Trophoblast cell (in vitro differentiated cells and primary cell): ENCODE data around the gene PGA5.

Source experiments
- DNase-seq, 2 donors: peaks; one replicate each; pipeline ENCODE4 v3.0.0-alpha.2; 2016
- H2AFZ ChIP-seq: 2 replicates; pipeline ENCODE4 v1.6.1; 2013; ENCODE audit warnings: low read length, moderate library complexity, mild to moderate bottlenecking; ENCODE audit not compliant: insufficient read depth, poor library complexity
- H2AK5ac ChIP-seq: 2 replicates; pipeline ENCODE4 v1.6.1; 2013; ENCODE audit warnings: mild to moderate bottlenecking, low read length
- H2BK120ac ChIP-seq: 2 replicates; pipeline ENCODE4 v1.6.1; 2013; ENCODE audit warnings: low read length, mild to moderate bottlenecking, moderate library complexity; ENCODE audit not compliant: insufficient read depth, poor library complexity
- H2BK12ac ChIP-seq: 2 replicates; pipeline ENCODE4 v1.6.1; 2013; ENCODE audit warnings: mild to moderate bottlenecking, low read length, moderate library complexity
- H2BK5ac ChIP-seq: 2 replicates; pipeline ENCODE4 v1.6.1; 2013; ENCODE audit warnings: low read length, low read depth, moderate library complexity, mild to moderate bottlenecking; ENCODE audit not compliant: poor library complexity
- H3K14ac ChIP-seq: 2 replicates; pipeline ENCODE4 v1.6.1; 2013; ENCODE audit warnings: mild to moderate bottlenecking, low read length
- H3K18ac ChIP-seq: 2 replicates; pipeline ENCODE4 v1.6.1; 2013; ENCODE audit warnings: mild to moderate bottlenecking, low read length
- H3K23ac ChIP-seq: 2 replicates; pipeline ENCODE4 v1.6.1; 2013; ENCODE audit warnings: low read length
- H3K27ac ChIP-seq: 2 replicates; pipeline ENCODE4 v1.5.1; 2013; ENCODE audit warnings: low read depth, mild to moderate bottlenecking, inconsistent platforms, low read length, moderate library complexity
- H3K27me3 ChIP-seq: 2 replicates; pipeline ENCODE4 v1.6.1; 2013; ENCODE audit warnings: inconsistent platforms, mild to moderate bottlenecking, low read length, moderate library complexity; ENCODE audit not compliant: insufficient read depth
- H3K36me3 ChIP-seq, 2 experiments: 1 replicate in 1 of 2; 2 replicates in 1 of 2; pipeline ENCODE4 v1.6.1; 2013; ENCODE audit warnings: low read length in 2 of 2, mild to moderate bottlenecking in 2 of 2, moderate library complexity in 1 of 2; ENCODE audit not compliant: insufficient read depth in 2 of 2, control insufficient read depth in 1 of 2
- H3K4ac ChIP-seq: 2 replicates; pipeline ENCODE4 v1.6.1; 2013; ENCODE audit warnings: low read depth, mild to moderate bottlenecking, low read length, moderate library complexity
- H3K4me1 ChIP-seq, 2 experiments: 1 replicate in 1 of 2; 2 replicates in 1 of 2; pipeline ENCODE4 v1.6.1; 2013; ENCODE audit warnings: low read length in 2 of 2, mild to moderate bottlenecking in 2 of 2, moderate library complexity in 1 of 2; ENCODE audit not compliant: insufficient read depth in 2 of 2, control insufficient read depth in 1 of 2
- H3K4me2 ChIP-seq: 2 replicates; pipeline ENCODE4 v1.6.1; 2013; ENCODE audit warnings: inconsistent platforms, mild to moderate bottlenecking, low read length, moderate library complexity
- H3K4me3 ChIP-seq: 2 replicates; pipeline ENCODE4 v1.5.1; 2013; ENCODE audit warnings: mild to moderate bottlenecking, low read depth, low read length, inconsistent platforms
- H3K79me1 ChIP-seq: one replicate; pipeline ENCODE4 v1.6.1; 2013; ENCODE audit warnings: low read length
- H3K79me2 ChIP-seq: 2 replicates; pipeline ENCODE4 v1.6.1; 2013; ENCODE audit warnings: low read length, mild to moderate bottlenecking; ENCODE audit not compliant: control insufficient read depth, insufficient read depth, poor library complexity
- H3K9ac ChIP-seq: 2 replicates; pipeline ENCODE4 v1.6.1; 2013; ENCODE audit warnings: mild to moderate bottlenecking, low read length
- H3K9me3 ChIP-seq: 2 replicates; pipeline ENCODE4 v1.6.1; 2013; ENCODE audit warnings: low read depth, mild to moderate bottlenecking, control low read depth, inconsistent platforms, low read length; ENCODE audit not compliant: insufficient read depth
- H4K12ac ChIP-seq: 2 replicates; pipeline ENCODE4 v1.6.1; 2013; ENCODE audit warnings: low read depth, mild to moderate bottlenecking, low read length, moderate library complexity
- H4K8ac ChIP-seq: 2 replicates; pipeline ENCODE4 v1.6.1; 2013; ENCODE audit warnings: low read depth, mild to moderate bottlenecking, low read length, moderate library complexity
- H4K91ac ChIP-seq: one replicate; pipeline ENCODE4 v1.6.1; 2013; ENCODE audit warnings: low read depth, mild to moderate bottlenecking, low read length, moderate library complexity
- WGBS: extraction: QIAGEN DNeasy Blood & Tissue Kit; methylation state at CpG from one replicate; pipeline ENCODE4 v1.1.7; 2013; ENCODE audit warnings: missing lambda C conversion rate; ENCODE audit not compliant: insufficient read length, insufficient coverage; ENCODE audit errors: extremely low coverage; 5-methylcytosine and 5-hydroxymethylcytosine counted together

PGA5 gene

DNA sequence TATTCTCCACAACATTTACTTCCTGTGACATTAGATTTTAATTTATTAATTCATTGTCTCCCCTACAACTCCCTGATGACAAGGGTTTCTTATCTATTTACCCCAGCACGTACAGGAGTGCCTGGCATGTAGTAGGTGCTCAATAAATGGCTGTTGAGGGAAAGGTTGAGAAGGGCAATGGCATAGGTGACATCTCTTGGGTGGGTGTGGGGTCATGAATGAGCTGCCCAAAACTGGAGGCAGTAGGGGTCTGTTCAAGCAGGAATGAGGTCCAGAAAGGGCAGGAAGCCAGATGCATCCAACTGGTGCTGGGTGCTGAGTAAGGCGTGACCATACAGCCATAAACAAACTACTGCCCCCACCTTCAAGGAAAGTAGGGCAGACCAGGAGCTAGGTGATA is 51.4 kb downstream of the PGA5 start:
- no peak overlapping the region for H2BK5ac ChIP-seq
- WGBS = no CpG with 5 or more reads among the region's 2 CpGs
- H3K9ac ChIP-seq = no peak overlapping the region
- peaks cover 14% of the 10 kb centered on the region for H3K79me1 ChIP-seq
- no peak overlapping the region for H2AK5ac ChIP-seq
- H3K4me2 ChIP-seq = no peak overlapping the region
- H2AFZ ChIP-seq = no peak overlapping the region
- peaks cover 0 to 8% of the 10 kb centered on the region in 2 experiments for H3K36me3 ChIP-seq
- no peak for DNase-seq
- peaks cover 10% of the 10 kb centered on the region for H3K27me3 ChIP-seq
- no peak overlapping the region for H4K8ac ChIP-seq
- H3K4me1 ChIP-seq = peaks cover 9 to 16% of the 10 kb centered on the region in 2 experiments
- H2BK120ac ChIP-seq = no peak overlapping the region
- no peak overlapping the region for H4K91ac ChIP-seq
- peaks cover 3% of the 10 kb centered on the region for H3K79me2 ChIP-seq
- no peak overlapping the region for H3K23ac ChIP-seq
- H2BK12ac ChIP-seq = no peak overlapping the region
- H3K9me3 ChIP-seq = no peaks in the 10 kb centered on the region
- H3K14ac ChIP-seq = no peak overlapping the region
- no peak overlapping the region for H3K4ac ChIP-seq
- no peak overlapping the region for H4K12ac ChIP-seq
- no peak overlapping the region for H3K4me3 ChIP-seq
- no peak overlapping the region for H3K18ac ChIP-seq
- H3K27ac ChIP-seq = no peak overlapping the region

- H3K27ac ChIP-seq = no peak overlapping the region
- H3K14ac ChIP-seq = peak overlapping the region; percentile 51
- peaks cover 11 to 21% of the 10 kb centered on the region in 2 experiments for H3K4me1 ChIP-seq
- peak overlapping the region; percentile 76 for H4K12ac ChIP-seq
- peak overlapping the region; percentile 31 for H4K8ac ChIP-seq
- peak overlapping the region; percentile 41 for H2AFZ ChIP-seq
- H4K91ac ChIP-seq = peak overlapping the region; percentile 45
- no peak overlapping the region for H2BK12ac ChIP-seq
- no peak overlapping the region for H3K9ac ChIP-seq
- peak overlapping the region; percentile 62 for H3K4me2 ChIP-seq
- H3K4me3 ChIP-seq = peak overlapping the region; percentile 75
- peaks cover 0 to 10% of the 10 kb centered on the region in 2 experiments for H3K36me3 ChIP-seq
- H3K79me2 ChIP-seq = peaks cover 3% of the 10 kb centered on the region
- no peak overlapping the region for H2BK120ac ChIP-seq
- H3K23ac ChIP-seq = no peak overlapping the region
- peak overlapping the region; percentile 8 for H3K18ac ChIP-seq
- no peaks in the 10 kb centered on the region for H3K9me3 ChIP-seq
- peaks cover 14% of the 10 kb centered on the region for H3K79me1 ChIP-seq
- H2BK5ac ChIP-seq = no peak overlapping the region
- peaks cover 10% of the 10 kb centered on the region for H3K27me3 ChIP-seq
- WGBS = no CpG with 5 or more reads among the region's 60 CpGs
- H2AK5ac ChIP-seq = no peak overlapping the region
- peak overlapping the region; percentile 43 for H3K4ac ChIP-seq
- peak in 1 of 2 donors; percentile 38 for DNase-seq
Observed at GRCh38 chr11:61293867-61294716, 53.1 kb downstream of the PGA5 start.

GRCh38 chr11:61294717-61295595 is 54.0 kb downstream of the PGA5 start, which contains the start of gene VWCE:
TSS of gene VWCE (minus strand) at chr11:61295316. CDS start at chr11:61295037, 279 bp downstream.
- no peak within 1 kb of the TSS for H3K23ac ChIP-seq
- H3K27ac ChIP-seq = no peak within 1 kb of the TSS
- peak within 1 kb of the TSS; percentile 62 for H3K4me2 ChIP-seq
- no CpG with 5 or more reads among the region's 97 CpGs for WGBS
- H2AK5ac ChIP-seq = peak within 1 kb of the TSS; percentile 6
- peak within 1 kb of the TSS; percentile 26 for H2BK120ac ChIP-seq
- peak within 1 kb of the TSS; percentile 51 for H3K14ac ChIP-seq
- H3K9me3 ChIP-seq = no peaks in the 10 kb centered on the region
- H4K8ac ChIP-seq = peak within 1 kb of the TSS; percentile 68
- H3K36me3 ChIP-seq = peaks cover 3 to 17% of the 10 kb centered on the region in 2 experiments
- peaks cover 3% of the 10 kb centered on the region for H3K79me2 ChIP-seq
- no peak within 1 kb of the TSS for H3K9ac ChIP-seq
- peaks cover 10% of the 10 kb centered on the region for H3K27me3 ChIP-seq
- H2AFZ ChIP-seq = peak within 1 kb of the TSS; percentile 41
- peaks cover 11 to 21% of the 10 kb centered on the region in 2 experiments for H3K4me1 ChIP-seq
- peak within 1 kb of the TSS; percentile 75 for H3K4me3 ChIP-seq
- peak within 1 kb of the TSS; percentile 59 for H4K91ac ChIP-seq
- H3K79me1 ChIP-seq = peaks cover 14% of the 10 kb centered on the region
- no peak within 1 kb of the TSS for H2BK12ac ChIP-seq
- H3K4ac ChIP-seq = peak within 1 kb of the TSS; percentile 43
- no peak within 1 kb of the TSS for H2BK5ac ChIP-seq
- peak within 1 kb of the TSS; percentile 76 for H4K12ac ChIP-seq
- DNase-seq = peak; percentile 24 to 57
- H3K18ac ChIP-seq = peak within 1 kb of the TSS; percentile 16

- Histone ChIP-seq H3K27me3 (peaks cover 10% of the 10 kb centered on the region), H3K36me3 (peaks cover 9 to 23% of the 10 kb centered on the region in 2 experiments), H4K91ac (peak overlapping the region; percentile 59), H3K14ac (no peak overlapping the region), H3K79me1 (peaks cover 14% of the 10 kb centered on the region), H3K27ac (no peak overlapping the region), H4K12ac (no peak overlapping the region), H4K8ac (peak overlapping the region; percentile 27), H3K9ac (no peak overlapping the region), H3K4me2 (peak overlapping the region; percentile 62), H2AFZ (peak overlapping the region; percentile 41), H3K79me2 (peaks cover 3% of the 10 kb centered on the region), H3K4me1 (peaks cover 11 to 21% of the 10 kb centered on the region in 2 experiments), H2BK12ac (no peak overlapping the region), H3K9me3 (no peaks in the 10 kb centered on the region), H2BK5ac (no peak overlapping the region), H2AK5ac (peak overlapping the region; percentile 6), H3K4ac (no peak overlapping the region), H3K18ac (peak overlapping the region; percentile 8), H2BK120ac (peak overlapping the region; percentile 1), H3K23ac (no peak overlapping the region), H3K4me3 (peak overlapping the region; percentile 23)
- no peak for DNase-seq
- WGBS = no CpG with 5 or more reads among the region's 12 CpGs
Observed at GRCh38 chr11:61295596-61295926, 54.6 kb downstream of the PGA5 start.
